IPS-18c (cell line): ENCODE measurements around the gene ACVR2A.

Source experiments
- H3K4me3 ChIP-seq: 2 replicates; pipeline ENCODE4 v1.7.0; 2013; ENCODE audit warnings: low read depth, mild to moderate bottlenecking, low read length, moderate library complexity; ENCODE audit not compliant: insufficient read depth
- H3K9me3 ChIP-seq: one replicate; pipeline ENCODE4 v1.6.1; 2013; ENCODE audit warnings: mild to moderate bottlenecking, low read length, moderate library complexity; ENCODE audit not compliant: control insufficient read depth, insufficient read depth

Gene ACVR2A

DNA sequence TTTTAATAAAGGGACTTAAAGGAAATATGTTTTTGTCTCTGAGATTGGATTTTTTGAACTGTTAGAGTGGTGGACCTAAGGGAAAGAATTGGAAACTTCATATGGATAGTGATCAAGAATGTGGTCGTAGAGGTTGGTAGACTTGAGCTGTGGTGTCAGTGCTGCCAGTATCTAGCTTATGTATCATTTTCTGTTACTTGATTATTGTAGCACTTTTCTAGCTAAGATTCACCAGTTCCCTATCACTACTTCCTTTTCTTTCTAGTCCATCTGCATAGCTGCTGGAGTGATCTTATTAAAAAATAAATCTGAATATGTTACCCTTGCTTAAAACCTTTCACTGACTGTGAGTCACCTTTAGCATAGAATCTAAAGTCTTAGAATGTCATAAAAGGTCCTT, 6.0 kb downstream of the ACVR2A start:
- no peak overlapping the region for H3K4me3 ChIP-seq
- no peaks in the 10 kb centered on the region for H3K9me3 ChIP-seq

DNA sequence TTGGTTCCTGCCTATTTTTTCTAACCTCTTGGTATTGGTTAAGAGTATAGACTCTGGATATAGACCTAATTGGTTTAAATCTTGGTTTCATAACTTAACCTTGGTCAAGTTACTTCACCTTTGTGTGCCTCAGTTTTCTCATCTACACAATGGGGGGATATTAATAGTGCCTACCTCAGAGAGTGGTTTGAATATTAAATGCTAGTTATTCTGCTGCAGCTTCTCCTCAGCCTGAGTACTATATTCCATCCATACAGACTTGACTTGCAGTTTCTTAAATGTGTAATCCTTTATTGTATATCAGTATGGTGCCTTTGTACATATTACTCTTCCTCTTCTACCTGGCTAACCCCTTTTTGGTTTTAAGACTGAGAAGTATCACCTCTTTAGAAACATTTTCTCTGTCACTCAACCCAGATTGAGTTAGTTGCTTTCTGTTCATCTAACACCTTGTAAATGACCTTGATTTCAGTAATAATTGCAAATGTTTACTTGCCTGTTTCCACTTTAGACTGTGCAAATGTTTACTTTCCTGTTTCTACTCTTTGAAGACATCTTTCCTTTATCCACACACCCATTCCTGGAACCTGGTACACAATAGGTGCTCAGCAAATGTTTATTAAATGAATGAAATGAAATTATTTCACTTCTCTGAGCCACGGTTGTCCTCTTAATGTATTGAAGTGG, 6.6 kb downstream of the ACVR2A start:
- H3K4me3 ChIP-seq, result no peak overlapping the region

DNA sequence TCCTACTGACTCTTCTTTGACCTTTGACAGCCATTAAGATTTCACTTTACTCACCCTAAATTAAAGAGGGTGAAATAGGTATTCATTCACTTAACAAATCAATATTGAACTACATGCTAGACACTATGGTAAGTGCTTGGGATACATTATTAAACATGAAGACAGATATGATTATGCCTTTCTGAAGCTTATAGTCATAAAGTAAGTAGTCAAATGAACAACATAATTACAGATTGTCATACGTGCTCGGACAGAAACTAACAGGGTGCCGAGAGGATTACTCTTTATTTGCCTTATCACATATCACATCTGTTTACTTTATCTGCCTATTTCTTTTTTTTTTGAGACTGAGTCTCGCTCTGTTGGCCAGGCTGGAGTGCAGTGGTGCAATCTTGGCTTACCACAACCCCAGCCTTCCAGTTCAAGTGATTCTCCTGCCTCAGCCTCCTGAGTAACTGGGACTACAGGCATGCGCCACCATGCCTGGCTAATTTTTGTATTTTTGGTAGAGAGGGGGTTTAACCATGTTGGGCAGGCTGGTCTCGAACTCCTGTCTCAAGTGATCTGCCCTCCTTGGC, 9.8 kb downstream of the ACVR2A start:
- no peak overlapping the region for H3K4me3 ChIP-seq
- H3K9me3 ChIP-seq, result no peaks in the 10 kb centered on the region

More for the DNA sequence above, 6.6 kb downstream of the ACVR2A start:
- no peaks in the 10 kb centered on the region for H3K9me3 ChIP-seq

DNA sequence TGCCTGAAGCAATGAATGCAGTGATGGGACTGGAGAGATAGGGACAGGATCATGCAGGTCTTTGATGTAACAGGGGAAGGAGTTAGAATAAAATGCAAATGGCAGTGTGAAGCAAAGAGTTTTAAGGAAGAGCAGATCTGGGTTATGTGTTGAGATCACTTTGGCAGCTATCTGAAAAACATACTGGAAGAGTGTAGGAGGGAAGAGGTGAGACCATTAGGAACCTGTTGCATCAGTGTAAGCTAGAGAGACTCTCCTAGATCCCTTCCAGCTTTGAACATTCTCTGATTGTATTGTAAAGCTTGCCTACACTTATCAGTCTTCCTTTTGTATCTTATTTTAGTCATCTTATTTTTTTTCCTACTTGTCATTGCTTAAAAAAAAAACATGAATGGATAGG, 10.5 kb downstream of the ACVR2A start:
- no peaks in the 10 kb centered on the region for H3K9me3 ChIP-seq
- no peak overlapping the region for H3K4me3 ChIP-seq

DNA sequence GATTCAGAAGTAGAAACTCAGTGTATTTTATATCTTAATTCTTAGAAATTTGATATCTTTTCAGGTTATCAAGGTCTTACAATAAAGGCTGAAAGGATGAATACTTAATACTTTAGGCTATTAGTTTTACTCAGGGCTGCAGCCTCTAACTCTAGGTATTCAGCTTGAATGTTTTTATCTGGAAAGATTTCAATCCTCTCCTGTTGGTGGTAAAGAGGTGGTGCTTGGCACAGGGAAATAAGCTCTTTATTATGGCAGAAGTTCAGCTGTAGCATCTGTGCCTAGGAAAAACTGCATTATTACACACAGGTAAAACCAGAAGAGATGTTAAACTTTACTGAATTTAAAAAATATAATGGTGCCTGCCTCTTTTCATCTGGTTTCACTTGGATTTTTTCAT, 11.1 kb downstream of the ACVR2A start:
- no peak overlapping the region for H3K4me3 ChIP-seq

GRCh38 chr2:147860009-147860408, 15.2 kb downstream of the ACVR2A start:
- Histone ChIP-seq H3K9me3 (no peaks in the 10 kb centered on the region), H3K4me3 (no peak overlapping the region)

More for the DNA sequence above, 11.1 kb downstream of the ACVR2A start:
- no peaks in the 10 kb centered on the region for H3K9me3 ChIP-seq

- H3K4me3 ChIP-seq, result no peak overlapping the region
- H3K9me3 ChIP-seq, result no peaks in the 10 kb centered on the region
Measured at GRCh38 chr2:147862859-147863516, 18.2 kb downstream of the ACVR2A start.

GRCh38 chr2:147863835-147864234, 19.0 kb downstream of the ACVR2A start:
- Histone ChIP-seq H3K4me3 (no peak overlapping the region), H3K9me3 (no peaks in the 10 kb centered on the region)

GRCh38 chr2:147865560-147865959, 20.7 kb downstream of the ACVR2A start:
- Histone ChIP-seq H3K9me3 (no peaks in the 10 kb centered on the region), H3K4me3 (no peak overlapping the region)

- Histone ChIP-seq H3K4me3 (no peak overlapping the region), H3K9me3 (no peaks in the 10 kb centered on the region)
Measured at GRCh38 chr2:147867050-147867449, 22.2 kb downstream of the ACVR2A start.

- Histone ChIP-seq H3K9me3 (no peaks in the 10 kb centered on the region), H3K4me3 (no peak overlapping the region)
Measured at GRCh38 chr2:147869934-147870333, 25.1 kb downstream of the ACVR2A start.

GRCh38 chr2:147872967-147873366, 28.1 kb downstream of the ACVR2A start:
- no peak overlapping the region for H3K4me3 ChIP-seq
- no peaks in the 10 kb centered on the region for H3K9me3 ChIP-seq

DNA sequence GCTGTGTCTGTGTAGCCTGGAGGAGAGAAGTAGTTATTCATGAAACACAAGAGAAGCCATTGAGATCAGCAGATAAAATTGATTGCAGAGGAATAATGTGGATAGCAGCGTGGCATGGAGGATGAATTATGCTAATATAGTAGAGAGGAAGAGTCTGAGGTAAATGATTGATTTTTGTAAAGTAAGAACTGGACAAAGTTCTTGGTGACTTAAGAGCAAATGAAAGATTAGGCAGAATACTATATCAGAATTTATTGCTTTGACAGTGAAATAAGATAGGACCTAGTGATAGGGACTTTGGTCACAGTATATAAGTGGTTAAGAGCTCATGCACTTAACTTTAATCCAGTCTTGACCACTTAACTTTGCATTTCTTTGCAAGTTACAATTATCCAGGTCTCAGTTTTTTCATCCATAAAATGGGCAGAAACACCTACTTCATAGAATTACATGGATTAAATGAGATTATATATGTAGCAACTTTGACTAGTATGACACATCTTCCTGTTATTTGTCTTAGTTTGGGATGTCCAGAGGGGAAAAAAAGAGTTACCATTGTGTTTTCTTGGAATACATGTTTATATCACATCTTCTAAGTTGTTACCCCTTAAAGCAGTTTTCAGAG, 29.1 kb downstream of the ACVR2A start:
- H3K4me3 ChIP-seq, result no peak overlapping the region
- H3K9me3 ChIP-seq, result no peaks in the 10 kb centered on the region

GRCh38 chr2:147879846-147880245, 35.0 kb downstream of the ACVR2A start:
- Histone ChIP-seq H3K4me3 (no peak overlapping the region), H3K9me3 (no peaks in the 10 kb centered on the region)

DNA sequence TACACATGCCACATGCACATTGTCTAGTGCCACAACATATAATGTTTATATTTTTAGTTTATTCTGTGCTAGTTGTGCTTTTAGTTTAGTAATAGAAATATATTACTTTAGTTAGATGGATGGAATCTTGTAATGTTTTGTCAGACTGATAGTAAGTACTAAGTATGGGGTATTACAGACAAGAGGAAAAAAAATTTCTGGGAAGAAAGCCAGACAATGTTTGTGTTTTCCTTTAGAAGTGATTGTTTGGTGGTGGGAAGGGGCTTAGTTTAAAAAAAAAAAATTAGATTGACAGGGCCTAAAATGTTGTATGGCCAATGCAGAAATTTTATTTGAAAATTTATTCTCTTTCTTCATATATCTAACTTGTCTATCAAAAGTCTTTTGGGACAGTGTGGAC, 37.8 kb downstream of the ACVR2A start:
- Histone ChIP-seq H3K9me3 (no peaks in the 10 kb centered on the region), H3K4me3 (no peak overlapping the region)

DNA sequence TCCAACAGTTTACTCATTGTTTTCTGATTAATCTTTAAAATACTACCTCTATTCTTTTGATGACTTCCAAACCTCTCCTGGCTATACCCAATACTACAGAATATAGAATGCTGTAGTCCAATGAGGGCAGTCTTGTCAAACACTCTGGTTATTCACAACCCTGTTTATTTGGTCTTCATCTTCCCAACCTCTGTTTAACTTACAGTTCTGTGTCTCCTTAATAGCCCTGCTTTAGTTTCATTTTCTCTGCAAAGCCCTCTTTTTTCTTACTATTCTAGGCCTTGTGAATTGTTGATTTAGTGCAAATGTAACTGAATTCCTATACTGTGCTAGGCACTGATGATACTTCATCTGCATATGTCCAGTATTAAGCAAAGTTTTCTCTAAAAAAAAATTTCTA, 40.0 kb downstream of the ACVR2A start:
- H3K4me3 ChIP-seq, result no peak overlapping the region
- H3K9me3 ChIP-seq, result no peaks in the 10 kb centered on the region

DNA sequence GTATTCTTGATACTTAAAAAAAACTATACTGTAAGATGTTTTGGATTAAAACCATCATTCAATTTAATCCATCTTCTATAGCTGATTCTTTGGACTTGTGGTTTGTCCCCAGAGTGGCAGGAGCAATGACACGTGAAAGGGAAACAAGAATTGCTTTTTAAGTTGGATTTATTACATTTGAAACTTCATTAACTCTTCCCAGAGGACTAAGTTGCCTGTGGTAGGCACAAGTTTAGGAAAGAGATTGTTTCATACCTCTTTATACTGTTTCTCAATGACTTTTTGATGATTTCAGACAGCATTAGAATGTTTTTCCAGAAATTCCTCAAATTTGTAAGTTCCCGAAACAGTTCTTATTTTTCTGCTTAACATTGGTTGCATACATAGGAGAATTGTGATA, 41.3 kb downstream of the ACVR2A start:
- no peaks in the 10 kb centered on the region for H3K9me3 ChIP-seq
- no peak overlapping the region for H3K4me3 ChIP-seq

- Histone ChIP-seq H3K9me3 (no peaks in the 10 kb centered on the region), H3K4me3 (no peak overlapping the region)
Measured at GRCh38 chr2:147888680-147889079, 43.9 kb downstream of the ACVR2A start.
